Inflammatory macrophage treated with lipopolysaccharide for 1 hour (primary cell): ENCODE results near the gene ECEL1.

Experiments used
- DNase-seq, 2 donors: peaks; one replicate each; pipeline ENCODE4 v3.0.0-alpha.2; 2020 to 2022

ECEL1 gene

GRCh38 chr2:232522623-232523401, 35.2 kb upstream of the ECEL1 start:
- DNase-seq, result no peak

- peak in 1 of 2 donors; percentile 64 for DNase-seq
Measured at GRCh38 chr2:232521959-232522622, 34.5 kb upstream of the ECEL1 start.

- DNase-seq, result no peak
Measured at GRCh38 chr2:232521098-232521497, 33.5 kb upstream of the ECEL1 start.

- no peak for DNase-seq
Measured at GRCh38 chr2:232520489-232520888, 32.9 kb upstream of the ECEL1 start.

GRCh38 chr2:232519581-232520438, 32.2 kb upstream of the ECEL1 start, which contains the start of gene PRSS56:
Gene PRSS56 (plus strand): TSS chr2:232520388. CDS start chr2:232520599, 211 bp downstream.
- DNase-seq, result no peak

GRCh38 chr2:232518844-232519243, 31.2 kb upstream of the ECEL1 start:
- no peak for DNase-seq

- DNase-seq, result no peak
Measured at GRCh38 chr2:232516551-232516950, 28.9 kb upstream of the ECEL1 start.

GRCh38 chr2:232515639-232516038, 28.0 kb upstream of the ECEL1 start:
- DNase-seq, result peak in 1 of 2 donors; percentile 45

- DNase-seq, result no peak
Measured at GRCh38 chr2:232513353-232513752, 25.7 kb upstream of the ECEL1 start.

- DNase-seq, result no peak
Measured at GRCh38 chr2:232512602-232513001, 25.0 kb upstream of the ECEL1 start.

GRCh38 chr2:232511336-232511890, 23.8 kb upstream of the ECEL1 start:
- no peak for DNase-seq

- DNase-seq, result no peak
Measured at GRCh38 chr2:232508251-232508650, 20.6 kb upstream of the ECEL1 start.

GRCh38 chr2:232506709-232507108, 19.1 kb upstream of the ECEL1 start:
- no peak for DNase-seq

- DNase-seq, result no peak
Measured at GRCh38 chr2:232505856-232506255, 18.2 kb upstream of the ECEL1 start.

- DNase-seq, result no peak
Measured at GRCh38 chr2:232504438-232504837, 16.8 kb upstream of the ECEL1 start.

- no peak for DNase-seq
Measured at GRCh38 chr2:232503809-232504323, 16.2 kb upstream of the ECEL1 start.

- DNase-seq, result peak; percentile 2 to 39
Measured at GRCh38 chr2:232502911-232503808, 15.5 kb upstream of the ECEL1 start.

- no peak for DNase-seq
Measured at GRCh38 chr2:232502511-232502910, 14.9 kb upstream of the ECEL1 start.

- no peak for DNase-seq
Measured at GRCh38 chr2:232501794-232502390, 14.3 kb upstream of the ECEL1 start.

- DNase-seq, result no peak
Measured at GRCh38 chr2:232501331-232501771, 13.7 kb upstream of the ECEL1 start.

GRCh38 chr2:232498452-232498851, 10.8 kb upstream of the ECEL1 start:
- DNase-seq, result no peak
